Neural cell (in vitro differentiated cells): Measurements from ENCODE around the gene DOHH. TPM values are rescaled to one million over a fixed set of nuclear protein-coding genes. Genes with fewer than 3 reads are reported as not detected.

Experiments
- H2AFZ ChIP-seq: fragments of 200-600, 300-800 bp; sonication (generic), shearing (Covaris generic); 2 replicates; pipeline ENCODE4 v1.6.0; 2014; ENCODE audit warnings: low read depth, mild to moderate bottlenecking, antibody characterized with exemption, low read length, moderate library complexity
- H3F3A ChIP-seq: fragments of 200-600 bp; shearing (Covaris generic); 2 replicates; pipeline ENCODE4 v1.6.1; 2016; ENCODE audit warnings: mild to moderate bottlenecking, moderate library complexity, mixed read lengths, antibody characterized with exemption, low read length; ENCODE audit not compliant: insufficient read depth, poor library complexity, severe bottlenecking
- H3K27ac ChIP-seq: fragments of 200-600, 300-800 bp; sonication (generic), shearing (Covaris generic); 2 replicates; pipeline ENCODE4 v1.5.1; 2014; ENCODE audit warnings: mild to moderate bottlenecking, low read length, moderate library complexity
- H3K27me3 ChIP-seq: fragments of 300-800, 200-600 bp; sonication (generic), shearing (Covaris generic); 2 replicates; pipeline ENCODE4 v1.6.0; 2014; ENCODE audit warnings: mild to moderate bottlenecking, low read depth, low read length, moderate library complexity; ENCODE audit not compliant: insufficient read depth
- H3K36me3 ChIP-seq: fragments of 300-800, 200-600 bp; sonication (generic), shearing (Covaris generic); 2 replicates; pipeline ENCODE4 v1.5.1; 2014; ENCODE audit warnings: mild to moderate bottlenecking, antibody characterized with exemption, low read length, moderate library complexity; ENCODE audit not compliant: insufficient read depth
- H3K4me2 ChIP-seq: fragments of 300-800, 200-600 bp; sonication (generic), shearing (Covaris generic); 2 replicates; pipeline ENCODE4 v1.6.0; 2014; ENCODE audit warnings: mild to moderate bottlenecking, low read length
- H3K4me3 ChIP-seq: fragments of 300-800, 200-600 bp; sonication (generic), shearing (Covaris generic); 2 replicates; pipeline ENCODE4 v1.5.1; 2014; ENCODE audit warnings: mild to moderate bottlenecking, low read length, moderate library complexity
- H3K79me2 ChIP-seq: fragments of 200-600 bp; shearing (Covaris generic); replicated peaks from 2 replicates; pipeline ENCODE4 v1.6.0; 2014; ENCODE audit warnings: mild to moderate bottlenecking, low read length, moderate library complexity; ENCODE audit not compliant: insufficient read depth
- H3K9ac ChIP-seq: fragments of 300-800, 200-600 bp; sonication (generic), shearing (Covaris generic); 2 replicates; pipeline ENCODE4 v1.6.1; 2016; ENCODE audit warnings: mild to moderate bottlenecking, low read length, mixed read lengths
- H3K9me2 ChIP-seq: fragments of 200-600 bp; shearing (Covaris generic); 2 replicates; pipeline ENCODE4 v1.6.1; 2016; ENCODE audit warnings: mild to moderate bottlenecking, low read length, mixed read lengths; ENCODE audit not compliant: insufficient read depth
- H3K9me3 ChIP-seq: fragments of 200-600, 300-800 bp; sonication (generic), shearing (Covaris generic); 2 replicates; pipeline ENCODE4 v1.6.1; 2016; ENCODE audit warnings: mild to moderate bottlenecking, mixed run types, low read length, moderate library complexity, mixed read lengths
- H4K20me1 ChIP-seq: fragments of 200-600 bp; shearing (Covaris generic); 2 replicates; pipeline ENCODE4 v1.6.1; 2016; ENCODE audit warnings: mild to moderate bottlenecking, mixed run types; ENCODE audit not compliant: insufficient read depth
- EP300 ChIP-seq: fragments of 450-650 bp; conservative IDR thresholded peaks from 2 replicates; pipeline ENCODE4 v1.6.1; 2014; ENCODE audit warnings: antibody characterized with exemption, mild to moderate bottlenecking, moderate library complexity; ENCODE audit not compliant: poor library complexity, severe bottlenecking
- EZH2 ChIP-seq: fragments of 200-600, 300-800 bp; shearing (Covaris generic), sonication (generic); IDR thresholded peaks from 2 replicates; pipeline ENCODE4 v1.6.1; 2014; ENCODE audit warnings: antibody characterized with exemption, low read length, borderline replicate concordance, mild to moderate bottlenecking; ENCODE audit not compliant: insufficient read depth, poor library complexity, severe bottlenecking
- MXI1 ChIP-seq: fragments of 450-650 bp; conservative IDR thresholded peaks from 2 replicates; pipeline ENCODE4 v1.6.1; 2014; ENCODE audit warnings: antibody characterized with exemption, mild to moderate bottlenecking; ENCODE audit not compliant: poor library complexity, severe bottlenecking
- POLR2AphosphoS5 ChIP-seq: IDR thresholded peaks from 2 replicates; pipeline ENCODE4 v1.6.1; 2012
- RAD21 ChIP-seq: fragments of 450-650 bp; conservative IDR thresholded peaks from 2 replicates; pipeline ENCODE4 v1.6.1; 2014; ENCODE audit warnings: antibody characterized with exemption, mild to moderate bottlenecking, moderate library complexity
- SMC3 ChIP-seq: fragments of 450-650 bp; conservative IDR thresholded peaks from 2 replicates; pipeline ENCODE4 v1.6.1; 2014; ENCODE audit warnings: antibody characterized with exemption, mild to moderate bottlenecking, moderate library complexity; ENCODE audit not compliant: poor library complexity
- TAF1 ChIP-seq: IDR thresholded peaks from 2 replicates; pipeline ENCODE4 v1.6.1; 2012; ENCODE audit warnings: low read depth
- polyA plus RNA-seq: library from polyadenylated mRNA; depleted of rRNA; stranded (reverse); fragments of >200 nt; gene quantifications from 2 replicates; pipeline ENCODE4 v1.2.3, GENCODE V29; 2014
- TF ChIP-seq, protein P1 (sequence below): fragments of 450-650 bp; IDR thresholded peaks from 2 replicates; pipeline ENCODE4 v1.5.1; 2014; ENCODE audit warnings: antibody characterized with exemption, mild to moderate bottlenecking, moderate library complexity; ENCODE audit not compliant: poor library complexity, severe bottlenecking
- TF ChIP-seq, protein P2 (sequence below): IDR thresholded peaks from 2 replicates; pipeline ENCODE4 v1.6.1; 2012; ENCODE audit warnings: borderline replicate concordance

The DOHH gene
- polyA plus RNA-seq, 1 donor from 2014 or later: 20.3 TPM

DNA sequence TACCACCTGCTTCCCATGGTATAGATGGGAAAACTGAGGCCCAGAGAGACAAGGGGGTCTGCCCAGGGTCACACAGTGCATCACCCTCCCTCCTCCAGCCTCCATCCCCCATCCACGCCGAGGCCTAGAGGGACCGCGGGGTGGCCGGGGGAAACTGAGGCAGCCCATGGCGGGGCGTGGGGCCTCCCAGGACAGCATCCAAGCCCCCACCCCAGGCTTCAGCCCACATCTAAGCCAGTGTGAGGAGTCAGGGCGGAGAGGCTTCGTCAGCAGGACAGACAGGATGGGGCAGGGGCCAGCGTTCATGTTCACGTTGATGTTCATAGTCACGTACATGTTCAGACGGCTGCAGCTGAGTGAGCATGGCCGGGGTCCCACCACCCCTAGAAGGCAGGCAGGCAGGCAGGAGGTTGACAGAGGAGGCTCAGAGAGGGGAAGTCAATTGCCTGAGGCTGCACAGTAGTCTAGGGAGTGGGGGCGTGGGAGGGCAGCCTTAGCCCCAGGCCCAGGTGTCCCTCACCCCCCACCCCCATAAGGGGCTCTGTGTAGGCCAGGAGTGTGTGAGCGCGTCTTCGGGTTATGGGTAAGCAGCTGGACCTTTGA is 43.4 kb downstream of the DOHH start:
- H3K79me2 ChIP-seq: no peaks in the 10 kb centered on the region
- no peaks in the 10 kb centered on the region for H3K36me3 ChIP-seq

DNA sequence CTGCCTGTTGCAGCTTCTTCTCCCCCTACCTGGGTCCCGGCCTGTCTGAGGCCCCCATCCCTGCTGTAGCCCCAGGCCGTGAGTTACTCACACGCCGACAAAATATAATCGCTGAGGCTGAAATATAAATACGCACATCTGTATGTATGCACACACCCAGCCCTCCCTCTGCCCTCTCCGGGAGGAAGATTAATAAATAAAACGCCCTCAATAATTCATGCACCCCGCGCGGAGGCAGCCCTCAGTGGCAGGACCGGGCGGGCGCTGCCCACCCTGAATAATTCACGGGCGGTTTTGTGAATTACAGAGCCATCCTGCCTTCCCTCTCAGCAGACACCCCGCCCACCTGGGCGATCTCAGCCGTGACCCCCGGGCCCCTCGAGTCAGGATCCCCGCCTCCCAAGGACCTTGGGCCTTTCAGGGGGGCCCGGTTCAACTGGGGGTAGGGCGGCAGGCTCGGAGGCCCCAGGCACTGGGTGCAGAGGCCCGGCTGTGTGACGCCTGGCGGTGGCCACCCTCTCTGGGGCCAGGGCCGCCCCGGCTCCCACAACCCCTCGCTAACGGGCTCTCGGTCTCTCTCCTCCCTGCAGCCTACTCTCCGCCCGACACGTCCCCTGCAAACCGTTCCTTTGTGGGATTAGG is 44.4 kb downstream of the DOHH start:
- Histone ChIP-seq H3K36me3 (no peaks in the 10 kb centered on the region), H3K27ac (no peak overlapping the region), H3K9me3 (no peaks in the 10 kb centered on the region), H3K4me3 (no peak overlapping the region), H3K4me2 (no peak overlapping the region), H3K9ac (no peak overlapping the region), H2AFZ (no peak overlapping the region), H3K79me2 (no peaks in the 10 kb centered on the region), H3K27me3 (no peaks in the 10 kb centered on the region), H3K9me2 (no peaks in the 10 kb centered on the region), H4K20me1 (no peaks in the 10 kb centered on the region), H3F3A (no peaks in the 10 kb centered on the region)
- no peak for TF ChIP-seq EZH2
- no peak for TF ChIP-seq POLR2AphosphoS5
- TF ChIP-seq, protein P1, sequence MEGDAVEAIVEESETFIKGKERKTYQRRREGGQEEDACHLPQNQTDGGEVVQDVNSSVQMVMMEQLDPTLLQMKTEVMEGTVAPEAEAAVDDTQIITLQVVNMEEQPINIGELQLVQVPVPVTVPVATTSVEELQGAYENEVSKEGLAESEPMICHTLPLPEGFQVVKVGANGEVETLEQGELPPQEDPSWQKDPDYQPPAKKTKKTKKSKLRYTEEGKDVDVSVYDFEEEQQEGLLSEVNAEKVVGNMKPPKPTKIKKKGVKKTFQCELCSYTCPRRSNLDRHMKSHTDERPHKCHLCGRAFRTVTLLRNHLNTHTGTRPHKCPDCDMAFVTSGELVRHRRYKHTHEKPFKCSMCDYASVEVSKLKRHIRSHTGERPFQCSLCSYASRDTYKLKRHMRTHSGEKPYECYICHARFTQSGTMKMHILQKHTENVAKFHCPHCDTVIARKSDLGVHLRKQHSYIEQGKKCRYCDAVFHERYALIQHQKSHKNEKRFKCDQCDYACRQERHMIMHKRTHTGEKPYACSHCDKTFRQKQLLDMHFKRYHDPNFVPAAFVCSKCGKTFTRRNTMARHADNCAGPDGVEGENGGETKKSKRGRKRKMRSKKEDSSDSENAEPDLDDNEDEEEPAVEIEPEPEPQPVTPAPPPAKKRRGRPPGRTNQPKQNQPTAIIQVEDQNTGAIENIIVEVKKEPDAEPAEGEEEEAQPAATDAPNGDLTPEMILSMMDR: no peak
- TF ChIP-seq, protein P2, sequence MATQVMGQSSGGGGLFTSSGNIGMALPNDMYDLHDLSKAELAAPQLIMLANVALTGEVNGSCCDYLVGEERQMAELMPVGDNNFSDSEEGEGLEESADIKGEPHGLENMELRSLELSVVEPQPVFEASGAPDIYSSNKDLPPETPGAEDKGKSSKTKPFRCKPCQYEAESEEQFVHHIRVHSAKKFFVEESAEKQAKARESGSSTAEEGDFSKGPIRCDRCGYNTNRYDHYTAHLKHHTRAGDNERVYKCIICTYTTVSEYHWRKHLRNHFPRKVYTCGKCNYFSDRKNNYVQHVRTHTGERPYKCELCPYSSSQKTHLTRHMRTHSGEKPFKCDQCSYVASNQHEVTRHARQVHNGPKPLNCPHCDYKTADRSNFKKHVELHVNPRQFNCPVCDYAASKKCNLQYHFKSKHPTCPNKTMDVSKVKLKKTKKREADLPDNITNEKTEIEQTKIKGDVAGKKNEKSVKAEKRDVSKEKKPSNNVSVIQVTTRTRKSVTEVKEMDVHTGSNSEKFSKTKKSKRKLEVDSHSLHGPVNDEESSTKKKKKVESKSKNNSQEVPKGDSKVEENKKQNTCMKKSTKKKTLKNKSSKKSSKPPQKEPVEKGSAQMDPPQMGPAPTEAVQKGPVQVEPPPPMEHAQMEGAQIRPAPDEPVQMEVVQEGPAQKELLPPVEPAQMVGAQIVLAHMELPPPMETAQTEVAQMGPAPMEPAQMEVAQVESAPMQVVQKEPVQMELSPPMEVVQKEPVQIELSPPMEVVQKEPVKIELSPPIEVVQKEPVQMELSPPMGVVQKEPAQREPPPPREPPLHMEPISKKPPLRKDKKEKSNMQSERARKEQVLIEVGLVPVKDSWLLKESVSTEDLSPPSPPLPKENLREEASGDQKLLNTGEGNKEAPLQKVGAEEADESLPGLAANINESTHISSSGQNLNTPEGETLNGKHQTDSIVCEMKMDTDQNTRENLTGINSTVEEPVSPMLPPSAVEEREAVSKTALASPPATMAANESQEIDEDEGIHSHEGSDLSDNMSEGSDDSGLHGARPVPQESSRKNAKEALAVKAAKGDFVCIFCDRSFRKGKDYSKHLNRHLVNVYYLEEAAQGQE: no peak
- no peak for TF ChIP-seq MXI1
- TF ChIP-seq RAD21: no peak
- TF ChIP-seq EP300: no peak
- TF ChIP-seq SMC3: no peak
- TF ChIP-seq TAF1: no peak

More for the DNA sequence above, 43.4 kb downstream of the DOHH start:
- Histone ChIP-seq H3K4me2 (no peak overlapping the region), H3K4me3 (no peak overlapping the region), H3K9me2 (no peaks in the 10 kb centered on the region), H3F3A (no peaks in the 10 kb centered on the region), H3K9me3 (no peaks in the 10 kb centered on the region), H4K20me1 (no peaks in the 10 kb centered on the region), H3K27me3 (no peaks in the 10 kb centered on the region), H2AFZ (no peak overlapping the region), H3K27ac (no peak overlapping the region), H3K9ac (no peak overlapping the region)
- TF ChIP-seq SMC3: no peak
- TF ChIP-seq RAD21: no peak
- no peak for TF ChIP-seq MXI1
- TF ChIP-seq EP300: no peak
- TF ChIP-seq, protein P1: no peak
- TF ChIP-seq EZH2: no peak
- TF ChIP-seq, protein P2: no peak
- no peak for TF ChIP-seq POLR2AphosphoS5
- no peak for TF ChIP-seq TAF1
